Stimulated activated CD4-positive, alpha-beta T cell treated with anti-CD3 and anti-CD28 coated beads, Interleukin-12 subunit alpha, Interleukin-12 subunit beta, amount 100 ng/mL, for 4 hours (primary cell): ENCODE results near the gene LY6G6F.

Source experiments
- DNase-seq: peaks from one replicate; pipeline ENCODE4 v3.0.0-alpha.2; 2020

The LY6G6F gene

DNA sequence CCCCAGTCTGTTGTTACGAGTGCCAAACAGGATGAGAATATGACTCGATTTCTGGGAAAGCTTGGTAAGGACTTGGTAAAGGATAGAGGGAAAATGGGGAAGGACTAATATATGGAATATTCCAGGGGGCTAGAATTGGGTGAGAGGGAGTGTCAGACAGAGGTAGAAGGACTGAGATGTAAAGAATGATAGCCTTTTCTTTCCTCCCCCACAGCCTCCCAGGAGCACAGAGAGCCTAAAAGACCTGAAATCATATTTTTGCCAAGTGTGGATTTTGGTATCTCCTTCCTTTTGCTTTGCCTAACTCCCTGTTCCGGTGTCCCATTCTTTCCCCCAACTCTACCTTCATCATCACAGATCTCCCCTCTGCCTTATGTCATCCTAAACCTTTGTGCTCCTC is 36.2 kb downstream of the LY6G6F start:
- DNase-seq, result no peak

DNA sequence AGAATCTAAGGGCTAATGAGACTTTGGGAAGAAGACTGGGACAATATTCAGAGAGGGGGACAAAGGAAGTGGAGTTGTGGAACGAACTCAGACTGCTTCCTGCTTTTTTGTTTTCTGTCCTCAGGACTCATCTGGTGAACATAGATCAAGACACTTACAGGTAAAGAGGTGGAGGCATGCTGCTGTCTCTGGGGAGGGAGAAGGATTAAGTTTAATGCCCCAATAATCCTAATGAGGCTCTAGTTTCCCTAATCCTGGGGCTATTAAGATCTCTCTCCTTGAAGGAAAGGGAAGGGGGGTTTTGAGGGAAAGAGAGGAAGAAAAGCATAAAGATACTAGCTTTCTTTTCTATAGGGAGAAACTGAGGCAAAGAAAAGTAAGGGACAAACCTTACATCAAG is 37.8 kb downstream of the LY6G6F start:
- no peak for DNase-seq

DNA sequence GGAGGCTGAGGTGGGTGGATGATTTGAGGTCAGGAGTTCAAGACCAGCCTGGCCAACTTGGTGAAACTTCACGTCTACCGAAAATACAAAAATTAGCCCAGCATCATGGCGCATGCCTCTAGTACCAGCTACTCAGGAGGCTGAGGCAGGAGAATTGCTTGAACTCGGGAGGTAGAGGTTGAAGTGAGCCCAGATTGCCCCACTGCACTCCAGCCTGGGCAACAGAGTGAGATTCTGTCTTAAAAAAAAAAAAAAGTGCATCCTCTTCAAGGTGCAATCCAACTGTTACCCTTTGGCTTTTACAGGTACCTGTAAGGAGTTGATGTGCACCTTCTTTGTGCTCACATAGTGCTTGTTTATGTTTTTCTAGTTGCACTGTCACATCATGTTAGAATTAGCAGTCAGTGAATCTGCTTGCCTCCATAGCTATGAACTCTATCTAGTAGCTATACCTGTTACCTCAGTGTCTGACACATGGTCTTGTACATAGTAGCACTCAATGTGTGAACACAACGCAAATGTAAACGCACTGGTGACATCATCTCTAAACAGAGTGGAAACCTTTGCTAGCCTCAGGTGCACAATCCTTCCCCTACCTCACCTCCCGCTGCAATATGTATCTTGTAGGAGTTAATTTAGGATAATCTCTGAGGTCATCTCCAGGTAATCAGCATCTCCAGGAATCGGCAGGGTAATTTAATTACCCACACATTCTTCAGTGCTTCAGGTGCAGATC is 42.8 kb downstream of the LY6G6F start:
- DNase-seq, result no peak

GRCh38 chr6:31750411-31751022 is 43.9 kb downstream of the LY6G6F start:
- no peak for DNase-seq

- no peak for DNase-seq
Measured at GRCh38 chr6:31752739-31753319, 46.2 kb downstream of the LY6G6F start.

DNA sequence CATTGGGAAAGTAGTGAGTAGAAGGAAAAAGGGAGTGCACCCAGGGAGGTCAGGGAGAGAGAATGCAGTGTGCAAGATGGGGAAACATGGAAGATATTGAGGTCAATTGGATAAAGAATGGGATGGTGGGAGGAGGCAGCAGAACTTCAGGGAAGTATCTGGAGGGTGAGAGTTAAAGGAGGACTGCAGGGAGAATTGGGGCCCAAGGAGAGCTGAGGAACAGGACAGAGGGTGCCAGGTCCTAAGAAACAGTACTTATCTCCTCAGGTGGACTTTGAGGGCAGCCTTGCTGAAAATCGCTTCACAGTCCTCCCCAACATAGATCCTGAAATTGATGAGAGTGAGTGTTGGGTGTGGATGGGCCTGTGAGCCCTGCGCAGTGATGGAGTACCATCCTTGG is 51.6 kb downstream of the LY6G6F start:
- no peak for DNase-seq
